IPS DF 6.9 (cell line): Measurements from ENCODE around the gene PPP1R12B.
"Not testable (repeated sequence)": the region's sequence is repeated elsewhere in the genome, so short reads cannot be mapped to it uniquely, and the experiment has no call there.

Experiments used
- DNase-seq: peaks from one replicate; pipeline ENCODE4 v3.0.0-alpha.2; 2013; ENCODE audit warnings: low read depth, low spot score
- H3K27ac ChIP-seq: one replicate; pipeline ENCODE4 v1.5.1; 2013; ENCODE audit warnings: low read length, control low read depth
- H3K27me3 ChIP-seq: 2 replicates; pipeline ENCODE4 v1.6.1; 2013; ENCODE audit warnings: mild to moderate bottlenecking, low read length; ENCODE audit not compliant: control insufficient read depth, insufficient read depth
- H3K36me3 ChIP-seq: 2 replicates; pipeline ENCODE4 v1.6.1; 2013; ENCODE audit warnings: low read length; ENCODE audit not compliant: control insufficient read depth, insufficient read depth
- H3K4me1 ChIP-seq: 2 replicates; pipeline ENCODE4 v1.6.1; 2013; ENCODE audit warnings: low read length; ENCODE audit not compliant: control insufficient read depth, insufficient read depth
- H3K4me3 ChIP-seq: 2 replicates; pipeline ENCODE4 v1.5.1; 2013; ENCODE audit warnings: mild to moderate bottlenecking, low read length
- H3K9me3 ChIP-seq: 2 replicates; pipeline ENCODE4 v1.6.1; 2013; ENCODE audit warnings: low read length, inconsistent platforms; ENCODE audit not compliant: control insufficient read depth, insufficient read depth
- WGBS: extraction: QIAGEN DNeasy Blood & Tissue Kit; methylation state at CpG from one replicate; pipeline ENCODE4 v1.1.7; 2013; ENCODE audit warnings: mixed read lengths, missing lambda C conversion rate; ENCODE audit not compliant: insufficient read length, insufficient coverage; 5-methylcytosine and 5-hydroxymethylcytosine counted together

Gene PPP1R12B

DNA sequence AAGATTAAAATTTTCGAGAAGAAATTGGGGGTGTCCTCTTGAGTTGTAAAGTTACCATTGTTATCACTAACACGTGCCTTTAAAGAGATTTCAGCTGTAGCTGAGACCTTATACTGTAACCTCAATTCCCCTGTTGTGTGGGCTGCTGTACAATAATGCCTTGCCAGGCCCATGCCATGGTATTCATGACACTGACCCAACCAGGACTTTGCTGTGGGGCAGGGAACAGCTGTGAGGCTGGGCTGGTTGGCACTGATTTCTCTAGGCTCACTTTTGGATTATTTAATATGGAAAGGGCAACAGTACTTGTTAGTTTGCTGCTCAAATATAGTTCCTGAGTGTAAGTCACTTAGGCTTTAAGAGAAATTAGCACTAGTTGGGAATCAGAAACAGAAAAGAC, 54.9 kb downstream of the PPP1R12B start:
- not testable (repeated sequence) for H3K4me1 ChIP-seq, H3K27ac ChIP-seq, H3K36me3 ChIP-seq, DNase-seq, H3K27me3 ChIP-seq, H3K4me3 ChIP-seq, H3K9me3 ChIP-seq
- no CpG with 5 or more reads among the region's 2 CpGs for WGBS

DNA sequence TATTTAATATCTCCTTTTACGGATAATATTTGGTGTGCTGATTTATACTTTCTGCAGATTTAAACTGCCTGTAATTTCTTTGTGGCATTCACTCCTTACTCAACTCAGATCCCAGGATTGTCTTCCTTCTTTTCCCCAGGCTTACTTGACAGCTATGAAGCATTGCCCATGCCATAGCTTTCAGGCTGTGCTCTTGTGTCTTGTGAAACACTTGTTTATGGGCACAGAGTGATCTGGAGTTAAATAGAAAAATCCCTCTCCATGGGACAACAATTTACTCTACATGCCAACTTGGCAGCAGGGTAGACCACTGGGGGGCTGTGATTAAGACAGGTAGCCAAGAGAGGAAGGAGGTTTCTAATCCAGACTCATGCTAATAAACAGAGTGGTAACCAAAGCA, 57.4 kb downstream of the PPP1R12B start:
- Histone ChIP-seq H3K27me3 (no peaks in the 10 kb centered on the region), H3K27ac (no peak overlapping the region), H3K9me3 (no peaks in the 10 kb centered on the region), H3K4me1 (no peaks in the 10 kb centered on the region), H3K36me3 (no peaks in the 10 kb centered on the region), H3K4me3 (no peak overlapping the region)
- DNase-seq = no peak
- no CpG with 5 or more reads among the region's 1 CpG for WGBS

DNA sequence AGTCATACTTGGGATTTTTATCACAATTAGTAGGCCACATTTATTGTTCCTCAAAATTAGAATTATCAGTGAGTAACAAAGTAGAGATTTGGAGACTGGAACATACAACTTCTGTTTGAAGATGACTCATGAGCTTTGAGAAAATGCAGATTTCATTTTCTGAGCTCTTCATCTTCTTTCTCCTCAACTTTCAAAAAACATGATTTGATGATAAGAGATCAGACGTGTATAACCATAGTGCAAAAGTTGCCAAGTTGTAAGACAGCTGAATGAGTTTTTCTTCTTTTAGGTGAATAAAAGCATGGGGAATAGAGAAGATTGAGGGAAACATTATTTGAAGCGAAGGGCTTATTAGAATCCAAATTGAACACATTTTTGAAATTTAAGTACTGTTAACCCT, 58.4 kb downstream of the PPP1R12B start:
- not testable (repeated sequence) for H3K4me1 ChIP-seq, H3K9me3 ChIP-seq, H3K27ac ChIP-seq, H3K4me3 ChIP-seq, H3K27me3 ChIP-seq, H3K36me3 ChIP-seq, DNase-seq
- WGBS = no CpG with 5 or more reads among the region's 2 CpGs

DNA sequence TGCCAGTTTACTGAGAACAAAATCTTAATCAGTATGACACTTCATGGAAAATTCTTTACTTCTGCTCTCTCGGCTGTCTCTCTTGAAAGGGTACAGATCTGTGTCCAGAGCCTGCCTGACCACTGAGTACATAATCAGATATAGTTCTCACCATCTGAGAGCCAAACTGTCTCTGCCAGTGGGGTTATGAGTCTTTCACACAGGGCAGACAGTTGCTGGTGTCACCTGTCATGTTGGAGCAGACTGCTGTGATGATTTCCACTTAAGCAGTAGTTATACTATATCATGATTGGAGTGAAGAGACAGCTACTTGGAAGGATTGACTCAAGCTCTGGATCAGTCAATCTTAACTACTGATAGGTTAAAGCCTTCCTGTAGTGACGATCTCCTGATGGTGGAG, 58.9 kb downstream of the PPP1R12B start:
- H3K9me3 ChIP-seq, H3K27me3 ChIP-seq, H3K4me1 ChIP-seq, H3K27ac ChIP-seq, H3K4me3 ChIP-seq, H3K36me3 ChIP-seq, DNase-seq: not testable (repeated sequence)
- no CpG with 5 or more reads among the region's 2 CpGs for WGBS

DNA sequence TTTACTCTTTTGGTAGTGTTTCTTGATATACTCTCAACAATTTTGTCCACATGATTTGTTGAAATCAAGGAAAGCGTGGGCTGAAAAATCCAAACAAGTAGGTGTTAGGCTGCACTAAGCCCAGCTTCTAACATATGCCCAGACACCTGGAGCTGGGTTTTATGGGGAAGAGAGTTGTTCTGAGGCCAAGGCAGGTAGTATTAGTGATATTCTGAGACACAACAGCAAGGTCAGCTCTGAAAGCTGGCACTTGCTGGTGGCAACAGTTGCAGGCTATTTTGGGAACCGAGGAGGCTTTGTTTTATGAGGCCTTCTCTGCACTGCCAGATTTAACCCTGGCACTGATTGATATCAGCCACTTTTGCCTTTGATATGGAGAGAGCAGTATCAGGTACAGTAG, 61.8 kb downstream of the PPP1R12B start:
- not testable (repeated sequence) for H3K36me3 ChIP-seq, H3K9me3 ChIP-seq, H3K27ac ChIP-seq, H3K4me3 ChIP-seq, H3K4me1 ChIP-seq, H3K27me3 ChIP-seq, DNase-seq
- WGBS = no CpG with 5 or more reads among the region's 2 CpGs

DNA sequence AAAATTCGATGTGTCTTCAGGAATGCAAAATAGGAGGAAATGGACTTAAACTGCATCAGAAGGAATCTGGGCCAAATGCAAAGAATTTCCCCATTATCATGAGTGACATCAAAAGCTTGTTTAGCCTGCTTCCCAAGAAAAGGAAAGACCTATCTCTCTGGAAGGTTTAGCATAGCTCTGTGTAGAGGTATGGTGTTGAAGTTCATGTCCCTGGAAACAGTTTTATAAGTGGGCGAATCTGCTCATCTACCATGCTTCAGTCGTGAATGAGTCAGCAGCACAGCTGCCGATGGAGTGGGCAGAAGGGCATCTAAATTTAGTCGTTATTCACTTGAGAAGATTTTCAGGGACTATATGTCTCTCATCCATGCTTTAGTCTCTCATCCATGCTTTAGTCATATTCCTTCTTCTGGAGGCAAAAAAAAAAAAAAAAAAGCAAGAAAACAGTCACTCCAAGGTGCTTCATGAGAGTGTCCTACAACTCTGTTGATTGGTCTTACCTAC, 62.4 kb downstream of the PPP1R12B start:
- not testable (repeated sequence) for H3K4me3 ChIP-seq, H3K27ac ChIP-seq, H3K36me3 ChIP-seq, H3K9me3 ChIP-seq, DNase-seq, H3K4me1 ChIP-seq, H3K27me3 ChIP-seq
- no CpG with 5 or more reads among the region's 5 CpGs for WGBS

DNA sequence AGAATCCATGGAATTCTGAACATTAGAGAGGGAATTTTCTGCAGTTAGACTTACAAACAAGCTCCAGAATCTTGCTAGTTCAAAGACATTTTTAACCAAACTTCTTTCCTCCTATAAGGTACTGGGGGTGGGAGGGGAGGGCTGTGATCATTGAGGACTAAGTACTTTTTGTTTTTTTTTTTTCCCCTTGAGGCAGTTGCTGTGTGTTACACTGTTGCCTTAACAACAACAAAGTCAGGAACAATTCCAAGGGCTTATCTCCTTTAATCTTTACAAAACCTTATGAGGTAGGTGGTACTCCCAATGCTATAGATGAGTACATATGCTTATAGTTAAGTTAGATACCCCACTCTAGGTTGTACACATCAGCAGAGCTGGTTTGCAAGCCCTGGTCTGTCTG, 62.9 kb downstream of the PPP1R12B start:
- Histone ChIP-seq H3K4me3 (no peak overlapping the region), H3K4me1 (no peaks in the 10 kb centered on the region), H3K27ac (no peak overlapping the region), H3K27me3 (no peaks in the 10 kb centered on the region), H3K36me3 (no peaks in the 10 kb centered on the region), H3K9me3 (no peaks in the 10 kb centered on the region)
- no peak for DNase-seq

DNA sequence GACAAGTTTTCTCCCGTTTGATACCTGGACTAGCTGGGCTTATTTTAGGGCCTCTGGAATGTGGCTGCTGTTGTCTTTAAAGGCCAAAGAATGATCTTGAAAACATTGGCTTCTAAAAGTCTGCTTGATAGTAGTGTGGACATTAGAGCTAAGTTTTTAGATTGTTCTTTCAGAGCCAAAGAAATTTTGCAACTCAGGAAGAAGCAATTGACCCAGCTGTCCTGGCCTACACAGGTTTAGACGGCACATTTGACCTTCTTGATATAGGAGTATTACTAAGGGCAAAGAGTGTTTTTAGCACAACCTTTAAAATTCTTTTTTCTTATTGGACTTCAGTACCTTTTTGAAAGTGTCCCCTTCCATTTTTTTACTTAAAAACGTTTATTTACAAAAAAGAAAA, 63.9 kb downstream of the PPP1R12B start:
- H3K9me3 ChIP-seq, H3K27me3 ChIP-seq, H3K4me3 ChIP-seq, H3K4me1 ChIP-seq, H3K36me3 ChIP-seq, DNase-seq, H3K27ac ChIP-seq: not testable (repeated sequence)
- WGBS = no CpG with 5 or more reads among the region's 3 CpGs

DNA sequence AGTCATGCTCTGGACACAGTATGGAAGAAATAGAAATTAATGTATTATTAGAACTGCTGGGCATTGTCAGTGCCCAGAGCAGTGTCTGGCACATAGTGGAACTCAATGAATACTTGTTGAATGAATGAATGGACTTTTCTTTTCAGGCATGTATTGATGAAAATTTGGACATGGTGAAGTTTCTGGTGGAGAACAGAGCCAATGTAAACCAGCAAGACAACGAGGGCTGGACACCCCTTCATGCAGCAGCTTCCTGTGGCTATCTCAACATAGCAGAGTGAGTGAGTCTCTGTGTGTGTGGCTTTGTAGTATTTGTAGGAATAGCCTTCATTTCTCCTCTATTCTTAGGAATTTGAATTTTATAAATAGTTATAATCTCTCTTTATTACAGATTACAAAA, 68.1 kb downstream of the PPP1R12B start:
- no peaks in the 10 kb centered on the region for H3K9me3 ChIP-seq
- WGBS = no CpG with 5 or more reads among the region's 1 CpG
- no peaks in the 10 kb centered on the region for H3K36me3 ChIP-seq
- H3K4me3 ChIP-seq = no peak overlapping the region
- no peaks in the 10 kb centered on the region for H3K27me3 ChIP-seq
- no peak for DNase-seq
- H3K27ac ChIP-seq = no peak overlapping the region
- H3K4me1 ChIP-seq = no peaks in the 10 kb centered on the region

DNA sequence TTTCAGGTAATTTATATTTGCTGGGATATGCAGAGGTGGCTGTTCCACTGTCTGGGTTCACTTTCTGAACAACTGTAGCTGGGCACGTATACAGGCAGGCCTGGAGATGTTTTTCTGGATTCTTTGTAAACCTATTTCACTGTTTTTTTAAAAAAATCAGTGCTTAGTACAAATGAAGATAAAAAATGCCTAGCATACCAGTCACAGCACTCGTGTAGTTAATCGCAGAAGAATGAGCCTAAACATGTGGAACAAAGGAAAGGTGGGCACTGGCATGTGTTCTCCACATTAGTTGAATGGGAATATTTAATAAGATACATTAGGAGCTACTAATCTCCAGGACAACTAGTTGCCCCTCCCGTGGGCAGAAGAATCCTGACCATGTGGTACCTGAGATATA, 68.6 kb downstream of the PPP1R12B start:
- H3K36me3 ChIP-seq, H3K4me3 ChIP-seq, H3K27me3 ChIP-seq, H3K4me1 ChIP-seq, H3K9me3 ChIP-seq, H3K27ac ChIP-seq, DNase-seq: not testable (repeated sequence)
- no CpG with 5 or more reads among the region's 4 CpGs for WGBS

DNA sequence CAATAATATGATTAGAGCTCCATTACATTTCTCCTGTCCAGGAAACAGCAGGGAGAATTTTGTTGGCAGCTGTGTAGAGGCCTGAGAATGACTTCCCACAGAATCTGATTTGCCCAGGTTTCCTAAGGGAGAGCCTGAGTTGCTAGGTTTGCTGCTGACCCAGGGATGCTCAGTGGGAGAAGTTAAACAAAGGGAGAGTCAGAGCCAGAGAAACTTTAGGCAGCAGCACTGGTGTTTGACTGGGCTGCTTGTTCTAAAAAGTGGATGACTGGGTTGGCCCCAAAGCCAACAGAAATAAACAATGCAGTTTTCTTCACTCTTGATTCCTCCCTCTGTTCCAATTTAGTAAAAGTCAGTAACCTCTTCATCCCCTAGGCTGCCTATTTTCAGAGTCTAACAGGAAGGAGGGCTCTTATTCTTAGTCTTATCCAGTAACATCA, 69.3 kb downstream of the PPP1R12B start:
- not testable (repeated sequence) for H3K4me3 ChIP-seq, H3K27me3 ChIP-seq, H3K9me3 ChIP-seq, H3K36me3 ChIP-seq, H3K27ac ChIP-seq, DNase-seq, H3K4me1 ChIP-seq
